Chondrocyte (in vitro differentiated cells): ENCODE results near the gene HOTAIR. TPM values are rescaled to one million over a fixed set of nuclear protein-coding genes. Genes with fewer than 3 reads are reported as not detected.
A peak's percentile ranks its signal among the peaks of the same experiment; 100 is the strongest.

ENCODE experiments used
- DNase-seq: peaks from one replicate; pipeline ENCODE4 v3.0.0; 2021; ENCODE audit warnings: mixed read lengths, low spot score
- H3K27ac Mint-ChIP-seq: one replicate; pipeline ENCODE4 v1.8.0; 2021; ENCODE audit warnings: mild to moderate bottlenecking, moderate library complexity, mixed read lengths; ENCODE audit not compliant: unreplicated experiment
- H3K27me3 Mint-ChIP-seq: 2 replicates; pipeline ENCODE4 v1.8.0; 2021; ENCODE audit warnings: low read depth, mixed read lengths
- H3K36me3 Mint-ChIP-seq: 2 replicates; pipeline ENCODE4 v1.8.0; 2021; ENCODE audit warnings: low read depth, mixed read lengths
- H3K4me1 Mint-ChIP-seq: 2 replicates; pipeline ENCODE4 v1.8.0; 2021; ENCODE audit warnings: low read depth, mild to moderate bottlenecking, mixed read lengths
- H3K4me3 Mint-ChIP-seq: one replicate; pipeline ENCODE4 v1.8.0; 2021; ENCODE audit warnings: mild to moderate bottlenecking, moderate library complexity, mixed read lengths; ENCODE audit not compliant: unreplicated experiment
- H3K9me3 Mint-ChIP-seq: 2 replicates; pipeline ENCODE4 v1.8.0; 2021; ENCODE audit warnings: low read depth, mixed read lengths
- total RNA-seq: library from RNA; stranded (reverse); gene quantifications from 3 replicates; pipeline ENCODE4 v1.2.1, GENCODE V29; 2021
- TF ChIP-seq, protein P1 (sequence below): fragments of 200-600 bp; sonication (generic); IDR thresholded peaks from 2 replicates; pipeline ENCODE4 v1.5.0; 2021; ENCODE audit warnings: antibody characterized with exemption, mild to moderate bottlenecking, moderate library complexity

The HOTAIR gene
- total RNA-seq, 1 donor from 2014 or later: not detected

GRCh38 chr12:53973236-53974042 is 1.3 kb downstream of the HOTAIR start:
- H3K4me1 Mint-ChIP-seq: peaks cover 16% of the 10 kb centered on the region
- DNase-seq: no peak
- peaks cover 83% of the 10 kb centered on the region for H3K27me3 Mint-ChIP-seq
- peak overlapping the region; percentile 19 for H3K4me3 Mint-ChIP-seq
- H3K27ac Mint-ChIP-seq: no peak overlapping the region
- peaks cover 4% of the 10 kb centered on the region for H3K36me3 Mint-ChIP-seq
- H3K9me3 Mint-ChIP-seq: no peaks in the 10 kb centered on the region
- TF ChIP-seq, protein P1, sequence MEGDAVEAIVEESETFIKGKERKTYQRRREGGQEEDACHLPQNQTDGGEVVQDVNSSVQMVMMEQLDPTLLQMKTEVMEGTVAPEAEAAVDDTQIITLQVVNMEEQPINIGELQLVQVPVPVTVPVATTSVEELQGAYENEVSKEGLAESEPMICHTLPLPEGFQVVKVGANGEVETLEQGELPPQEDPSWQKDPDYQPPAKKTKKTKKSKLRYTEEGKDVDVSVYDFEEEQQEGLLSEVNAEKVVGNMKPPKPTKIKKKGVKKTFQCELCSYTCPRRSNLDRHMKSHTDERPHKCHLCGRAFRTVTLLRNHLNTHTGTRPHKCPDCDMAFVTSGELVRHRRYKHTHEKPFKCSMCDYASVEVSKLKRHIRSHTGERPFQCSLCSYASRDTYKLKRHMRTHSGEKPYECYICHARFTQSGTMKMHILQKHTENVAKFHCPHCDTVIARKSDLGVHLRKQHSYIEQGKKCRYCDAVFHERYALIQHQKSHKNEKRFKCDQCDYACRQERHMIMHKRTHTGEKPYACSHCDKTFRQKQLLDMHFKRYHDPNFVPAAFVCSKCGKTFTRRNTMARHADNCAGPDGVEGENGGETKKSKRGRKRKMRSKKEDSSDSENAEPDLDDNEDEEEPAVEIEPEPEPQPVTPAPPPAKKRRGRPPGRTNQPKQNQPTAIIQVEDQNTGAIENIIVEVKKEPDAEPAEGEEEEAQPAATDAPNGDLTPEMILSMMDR: no peak

DNA sequence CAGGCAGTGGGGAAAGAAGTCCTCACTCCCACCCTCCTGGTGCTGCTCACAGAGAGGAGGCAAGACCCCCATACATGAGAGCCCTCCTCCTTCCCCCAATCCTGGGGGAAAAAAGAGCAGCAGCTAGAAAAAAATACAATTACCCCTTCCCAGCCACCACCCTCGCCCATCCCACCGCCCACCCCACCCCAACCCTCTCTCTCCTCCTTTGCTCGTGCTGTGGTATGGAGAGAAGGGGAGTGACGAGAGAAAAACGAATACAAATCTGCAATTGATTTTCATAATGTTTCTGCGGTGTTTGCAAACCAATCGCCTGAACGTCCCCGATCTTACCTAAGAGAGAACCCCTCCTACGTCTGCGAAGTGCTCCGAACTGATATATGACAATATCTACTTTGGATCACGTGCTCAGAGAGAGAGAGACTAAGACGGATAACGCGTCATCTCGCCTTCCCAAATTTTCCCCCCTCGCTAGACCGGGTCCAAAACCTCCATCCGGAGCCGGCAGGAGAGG is 2.0 kb downstream of the HOTAIR start, which contains the start of gene HOXC11:
Gene HOXC11 (plus strand): TSS at position 405 of the 514 bp plus-strand sequence. CDS start 116 bp downstream, outside the sequence.
- TF ChIP-seq, protein P1: no peak
- H3K4me1 Mint-ChIP-seq: peaks cover 16% of the 10 kb centered on the region
- H3K27me3 Mint-ChIP-seq: peaks cover 84% of the 10 kb centered on the region
- no peak for DNase-seq
- peak within 1 kb of the TSS; percentile 19 for H3K4me3 Mint-ChIP-seq
- no peaks in the 10 kb centered on the region for H3K9me3 Mint-ChIP-seq
- H3K27ac Mint-ChIP-seq: no peak within 1 kb of the TSS
- peaks cover 4% of the 10 kb centered on the region for H3K36me3 Mint-ChIP-seq

DNA sequence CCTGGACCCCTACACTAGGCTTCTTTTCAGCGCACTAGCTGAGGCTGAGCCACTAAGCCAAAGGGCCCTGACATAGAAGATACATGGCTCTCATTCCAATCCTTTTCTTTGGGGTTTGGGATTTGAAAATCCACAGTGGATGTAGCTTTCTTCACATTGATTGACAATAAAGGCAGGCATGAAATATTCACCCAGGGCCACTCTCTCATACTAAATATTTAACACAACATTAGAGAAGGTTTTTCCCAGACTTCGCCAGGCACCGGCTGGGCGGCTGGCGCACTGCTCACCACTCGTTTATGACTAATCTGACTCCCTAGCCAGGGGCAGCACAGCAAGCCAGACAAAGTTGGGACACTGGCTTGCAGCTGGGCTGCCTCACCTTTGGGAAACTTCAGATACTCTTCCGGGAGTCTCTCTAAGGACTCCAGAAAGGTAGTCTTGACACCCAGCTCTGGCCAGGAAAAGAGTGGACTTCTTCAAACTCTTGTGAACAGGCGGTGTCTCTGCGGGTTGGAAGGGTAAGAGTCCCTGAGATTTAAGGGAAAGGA is 2.5 kb downstream of the HOTAIR start:
- Mint-ChIP-seq H3K27ac (no peak overlapping the region), H3K36me3 (peaks cover 4% of the 10 kb centered on the region), H3K9me3 (no peaks in the 10 kb centered on the region), H3K27me3 (peaks cover 85% of the 10 kb centered on the region), H3K4me1 (peaks cover 16% of the 10 kb centered on the region), H3K4me3 (no peak overlapping the region)
- no peak for DNase-seq
- TF ChIP-seq, protein P1: no peak

DNA sequence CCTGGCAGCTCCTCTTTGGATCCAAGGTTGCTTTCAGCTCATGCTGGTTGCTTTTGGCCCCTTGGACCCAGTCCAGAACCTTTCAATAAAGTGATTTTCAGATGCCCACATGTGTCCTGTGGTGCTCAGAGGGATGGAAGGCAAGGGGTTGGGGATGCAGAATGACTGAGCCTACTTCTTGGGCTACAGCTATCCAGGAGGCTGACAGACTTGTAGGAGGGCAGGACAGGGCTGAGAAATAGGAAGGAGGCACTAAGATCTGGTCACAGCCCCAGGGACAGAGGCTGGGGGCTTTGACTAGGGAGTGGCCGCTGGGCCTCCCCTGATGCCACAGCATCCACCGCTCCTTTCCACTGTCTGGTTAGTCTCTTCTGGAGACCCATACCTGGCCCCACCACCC is 3.1 kb downstream of the HOTAIR start:
- TF ChIP-seq, protein P1: no peak
- H3K4me1 Mint-ChIP-seq: peaks cover 17% of the 10 kb centered on the region
- no peak overlapping the region for H3K27ac Mint-ChIP-seq
- peaks cover 85% of the 10 kb centered on the region for H3K27me3 Mint-ChIP-seq
- no peak for DNase-seq
- H3K36me3 Mint-ChIP-seq: peaks cover 4% of the 10 kb centered on the region
- no peaks in the 10 kb centered on the region for H3K9me3 Mint-ChIP-seq
- H3K4me3 Mint-ChIP-seq: no peak overlapping the region

DNA sequence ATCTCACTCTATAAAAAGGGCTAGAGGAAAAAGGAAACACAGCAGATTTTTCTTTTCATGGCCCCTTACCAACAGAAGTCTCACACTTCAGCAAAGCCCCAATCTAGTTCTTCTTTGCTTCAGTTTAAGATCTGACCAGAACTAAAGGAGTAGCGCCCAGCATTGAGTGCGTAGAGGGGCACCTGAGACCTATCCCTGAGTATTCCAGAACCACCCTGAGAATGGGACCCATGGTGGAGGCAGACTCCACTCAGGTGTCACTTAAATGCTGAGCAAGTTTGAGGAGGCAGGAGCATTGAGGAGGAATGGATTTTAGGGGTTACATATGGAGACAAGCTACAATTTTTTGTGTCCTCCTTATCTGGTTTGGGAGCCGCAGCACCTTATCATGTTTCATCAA is 3.6 kb downstream of the HOTAIR start:
- TF ChIP-seq, protein P1: no peak
- Mint-ChIP-seq H3K27ac (no peak overlapping the region), H3K4me1 (peaks cover 23% of the 10 kb centered on the region), H3K27me3 (peaks cover 85% of the 10 kb centered on the region), H3K4me3 (no peak overlapping the region), H3K36me3 (peaks cover 4% of the 10 kb centered on the region), H3K9me3 (no peaks in the 10 kb centered on the region)
- peak; percentile 5 for DNase-seq
